ENCODE data around the gene ITGA3. TPM values are rescaled to one million over a fixed set of nuclear protein-coding genes. Genes with fewer than 3 reads are reported as not detected.

The ITGA3 gene
- polyA plus RNA-seq, 1 of the 3 experiments (the other 2 are of a cell fraction) = 766 TPM

DNA sequence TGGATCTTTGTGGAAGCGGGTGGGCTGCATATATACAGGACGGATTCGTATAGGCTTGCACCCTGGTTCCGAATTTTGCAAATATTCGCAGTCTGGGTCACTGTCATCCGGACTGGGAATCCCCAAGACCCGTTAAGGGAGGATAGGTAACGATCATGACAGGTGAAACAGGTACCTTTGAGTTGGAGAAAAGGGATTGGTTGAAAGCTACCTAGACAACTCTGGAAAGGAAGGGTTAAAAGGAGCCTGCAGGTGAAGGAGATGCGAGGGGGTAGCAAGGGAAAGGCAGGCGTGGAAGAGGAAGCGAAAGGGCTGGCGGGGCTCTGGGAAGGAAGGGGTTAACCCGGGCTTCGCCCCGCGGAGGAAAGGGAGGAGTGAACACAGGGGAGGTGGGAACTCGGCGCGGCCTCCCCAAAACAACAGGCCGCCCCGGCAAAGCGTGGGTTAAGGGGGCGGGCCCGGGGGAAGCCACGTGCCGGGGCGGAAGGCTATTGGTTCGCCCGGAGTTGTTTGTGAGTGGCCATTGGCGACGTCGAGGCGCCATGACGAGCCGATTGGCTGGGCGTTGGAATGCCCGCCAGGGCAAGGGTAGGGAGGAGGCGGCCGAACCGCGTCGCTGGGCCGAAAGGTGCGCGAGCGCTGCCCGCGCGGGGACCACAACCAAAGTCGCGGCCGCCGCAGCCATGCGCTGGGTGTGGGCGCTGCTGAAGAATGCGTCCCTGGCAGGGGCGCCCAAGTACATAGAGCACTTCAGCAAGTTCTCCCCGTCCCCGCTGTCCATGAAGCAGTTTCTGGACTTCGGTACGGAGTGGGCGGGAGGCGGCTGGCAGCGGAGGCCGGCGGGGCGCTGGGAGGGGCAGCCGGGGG, 39.1 kb downstream of the ITGA3 start, which contains the start of gene PDK2:
TSS of gene PDK2 (plus strand) at position 599 of the 867 bp plus-strand sequence. CDS start at position 684, 85 bp downstream.
- Histone ChIP-seq H3K9me2 (no peaks in the 10 kb centered on the region), H3K4me1 (ENCODE audit: control insufficient read depth in 1 of 2, insufficient read depth in 2 of 2, low read depth in 1 of 2, low read length in 1 of 2) (peaks cover 3 to 18% of the 10 kb centered on the region in 2 experiments; a peak in 1 of 4 replicates), H3K4me2 (peak within 1 kb of the TSS; percentile 100), H3F3A (replicated peaks; ENCODE audit: insufficient read depth) (peaks cover 55% of the 10 kb centered on the region), H3K79me2 (ENCODE audit: insufficient read depth) (no peaks in the 10 kb centered on the region), H3K36me3 (replicated peaks in 1 of 2; ENCODE audit: control insufficient read depth in 1 of 2, insufficient read depth in 2 of 2, low read length in 1 of 2) (peaks cover 17 to 30% of the 10 kb centered on the region in 2 experiments), H3K27ac (ENCODE audit: low read depth in 2 of 2, low read length in 1 of 2) (peak within 1 kb of the TSS; percentile 64 to 83), H3K4me3 (ENCODE audit: low read depth in 2 of 2, low read length in 1 of 2) (peak within 1 kb of the TSS; percentile 75 to 84), H3K9me3 (no peaks in the 10 kb centered on the region), H3K27me3 (ENCODE audit: insufficient read depth) (no peaks in the 10 kb centered on the region), H4K20me1 (ENCODE audit: insufficient read depth) (peaks cover 35% of the 10 kb centered on the region), H3K9ac (peak within 1 kb of the TSS; percentile 82), H2AFZ (ENCODE audit: low read depth) (peak within 1 kb of the TSS; percentile 77)
- POLR2A ChIA-PET = interaction anchor here (0.9 to 2.2 kb wide), 10 partner anchors 17 to 83 kb away, joined by 3 to 16 read pairs (median 6); partner anchors contain the start of gene SAMD14
- 3% methylated on average over 53 of the region's 68 CpGs for WGBS (ENCODE audit: low lambda C conversion rate)
- CTCF ChIA-PET = interaction anchor here (0.6 to 15.0 kb wide), 82 partner anchors 8 to 396 kb away, joined by 3 to 297 read pairs (median 6); partner anchors contain the start of genes COL1A1, ITGA3, KAT7 and PPP1R9B
- DNase-seq = peak; percentile 100
- TF ChIP-seq CTCF (IDR thresholded peaks at IDR 0.05) = no peak
- 0 out of 2 replicates have a peak, but pooled peaks have one; percentile 3 for TF ChIP-seq TCF12 (IDR thresholded peaks at IDR 0.05)
- TF ChIP-seq, protein P1, sequence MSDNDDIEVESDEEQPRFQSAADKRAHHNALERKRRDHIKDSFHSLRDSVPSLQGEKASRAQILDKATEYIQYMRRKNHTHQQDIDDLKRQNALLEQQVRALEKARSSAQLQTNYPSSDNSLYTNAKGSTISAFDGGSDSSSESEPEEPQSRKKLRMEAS (IDR thresholded peaks at IDR 0.05; ENCODE audit: low read depth) = peak; percentile 98
- no peak for TF ChIP-seq EZH2phosphoT487 (IDR thresholded peaks at IDR 0.05; ENCODE audit: borderline replicate concordance, low read depth)
- no peak; the same call in 1 of the 2 replicates for TF ChIP-seq FOSL2 (IDR thresholded peaks at IDR 0.05; ENCODE audit: borderline replicate concordance, low read depth)
- peak; percentile 82 for TF ChIP-seq CHD2 (IDR thresholded peaks at IDR 0.05; ENCODE audit: low read length, partially characterized antibody)
- TF ChIP-seq SMC3 (IDR thresholded peaks at IDR 0.05; ENCODE audit: low read depth, low read length) = no peak
- peak; percentile 51; the same call in 1 of the 2 replicates for TF ChIP-seq NRF1 (IDR thresholded peaks at IDR 0.05; ENCODE audit: low read depth, low read length)
- no peak for TF ChIP-seq RXRA (IDR thresholded peaks at IDR 0.05; ENCODE audit: borderline replicate concordance, low read depth)
- 0 out of 2 replicates have a peak, but pooled peaks have one; percentile 62 for TF ChIP-seq YY1 (IDR thresholded peaks at IDR 0.05; ENCODE audit: low read depth)
- TF ChIP-seq TAF1 (IDR thresholded peaks at IDR 0.05; ENCODE audit: borderline replicate concordance, low read depth, low read length) = 0 out of 2 replicates have a peak, but pooled peaks have one; percentile 21
- TF ChIP-seq RFX5 (IDR thresholded peaks at IDR 0.05; ENCODE audit: low read length) = peak; percentile 71; the same call in 1 of the 2 replicates
- TF ChIP-seq, protein P2, sequence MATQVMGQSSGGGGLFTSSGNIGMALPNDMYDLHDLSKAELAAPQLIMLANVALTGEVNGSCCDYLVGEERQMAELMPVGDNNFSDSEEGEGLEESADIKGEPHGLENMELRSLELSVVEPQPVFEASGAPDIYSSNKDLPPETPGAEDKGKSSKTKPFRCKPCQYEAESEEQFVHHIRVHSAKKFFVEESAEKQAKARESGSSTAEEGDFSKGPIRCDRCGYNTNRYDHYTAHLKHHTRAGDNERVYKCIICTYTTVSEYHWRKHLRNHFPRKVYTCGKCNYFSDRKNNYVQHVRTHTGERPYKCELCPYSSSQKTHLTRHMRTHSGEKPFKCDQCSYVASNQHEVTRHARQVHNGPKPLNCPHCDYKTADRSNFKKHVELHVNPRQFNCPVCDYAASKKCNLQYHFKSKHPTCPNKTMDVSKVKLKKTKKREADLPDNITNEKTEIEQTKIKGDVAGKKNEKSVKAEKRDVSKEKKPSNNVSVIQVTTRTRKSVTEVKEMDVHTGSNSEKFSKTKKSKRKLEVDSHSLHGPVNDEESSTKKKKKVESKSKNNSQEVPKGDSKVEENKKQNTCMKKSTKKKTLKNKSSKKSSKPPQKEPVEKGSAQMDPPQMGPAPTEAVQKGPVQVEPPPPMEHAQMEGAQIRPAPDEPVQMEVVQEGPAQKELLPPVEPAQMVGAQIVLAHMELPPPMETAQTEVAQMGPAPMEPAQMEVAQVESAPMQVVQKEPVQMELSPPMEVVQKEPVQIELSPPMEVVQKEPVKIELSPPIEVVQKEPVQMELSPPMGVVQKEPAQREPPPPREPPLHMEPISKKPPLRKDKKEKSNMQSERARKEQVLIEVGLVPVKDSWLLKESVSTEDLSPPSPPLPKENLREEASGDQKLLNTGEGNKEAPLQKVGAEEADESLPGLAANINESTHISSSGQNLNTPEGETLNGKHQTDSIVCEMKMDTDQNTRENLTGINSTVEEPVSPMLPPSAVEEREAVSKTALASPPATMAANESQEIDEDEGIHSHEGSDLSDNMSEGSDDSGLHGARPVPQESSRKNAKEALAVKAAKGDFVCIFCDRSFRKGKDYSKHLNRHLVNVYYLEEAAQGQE (IDR thresholded peaks at IDR 0.05; ENCODE audit: low read depth, low read length) = no peak
- TF ChIP-seq IRF3 (IDR thresholded peaks at IDR 0.05; ENCODE audit: low read depth, low read length) = peak; percentile 92
- TF ChIP-seq, protein P3, sequence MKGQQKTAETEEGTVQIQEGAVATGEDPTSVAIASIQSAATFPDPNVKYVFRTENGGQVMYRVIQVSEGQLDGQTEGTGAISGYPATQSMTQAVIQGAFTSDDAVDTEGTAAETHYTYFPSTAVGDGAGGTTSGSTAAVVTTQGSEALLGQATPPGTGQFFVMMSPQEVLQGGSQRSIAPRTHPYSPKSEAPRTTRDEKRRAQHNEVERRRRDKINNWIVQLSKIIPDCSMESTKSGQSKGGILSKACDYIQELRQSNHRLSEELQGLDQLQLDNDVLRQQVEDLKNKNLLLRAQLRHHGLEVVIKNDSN (IDR thresholded peaks at IDR 0.05; ENCODE audit: borderline replicate concordance, low read depth) = peak; percentile 99
- TF ChIP-seq USF2 (IDR thresholded peaks at IDR 0.05; ENCODE audit: borderline replicate concordance, low read depth, low read length) = peak; percentile 88
- no peak for TF ChIP-seq ZBTB33 (IDR thresholded peaks at IDR 0.05; ENCODE audit: borderline replicate concordance, low read depth)
- TF ChIP-seq RCOR1 (IDR thresholded peaks at IDR 0.05; ENCODE audit: low read length) = peak; percentile 24; the same call in 1 of the 2 replicates
- peak; percentile 34; the same call in 1 of the 2 replicates for TF ChIP-seq POLR2AphosphoS5 (IDR thresholded peaks at IDR 0.05; ENCODE audit: low read depth, low read length)
